ENCODE measurements around the gene THAP4. TPM values are rescaled to one million over a fixed set of nuclear protein-coding genes. Genes with fewer than 3 reads are reported as not detected.

Gene THAP4
- polyA plus RNA-seq, 4 donors = 35.4 to 101 (median 71.5) TPM

DNA sequence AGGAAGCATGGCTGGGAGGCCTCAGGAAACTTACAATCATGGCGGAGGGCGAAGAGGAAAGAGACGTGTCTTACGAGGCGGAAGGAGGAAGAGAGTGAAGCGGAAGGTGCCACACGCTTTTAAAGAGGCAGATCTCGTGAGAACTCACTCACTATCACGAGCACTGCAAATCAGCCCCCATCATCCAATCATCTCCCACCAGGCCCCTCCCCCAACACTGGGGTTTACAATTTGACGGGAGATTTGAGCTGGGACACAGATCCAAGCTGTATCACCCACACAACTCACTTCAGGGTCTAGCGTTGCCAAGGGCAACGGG, 83.5 kb downstream of the THAP4 start:
- Histone ChIP-seq H3K36me3 (ENCODE audit: control insufficient read depth in 3 of 3, insufficient read depth in 2 of 3, low read depth in 1 of 3, low read length in 3 of 3) (no peaks in the 10 kb centered on the region), H3K9me3 (ENCODE audit: control insufficient read depth in 2 of 2, insufficient read depth in 1 of 2, low read depth in 1 of 2, low read length in 1 of 2) (peaks cover 0 to 11% of the 10 kb centered on the region in 2 donors), H3K27me3 (ENCODE audit: control insufficient read depth in 3 of 3, insufficient read depth in 3 of 3, low read length in 3 of 3) (peaks cover 0 to 26% (median 3%) of the 10 kb centered on the region in 3 donors), H3K27ac (ENCODE audit: low read depth in 1 of 3, low read length in 2 of 3) (no peak overlapping the region), H3K4me3 (ENCODE audit: low read depth in 1 of 3, low read length in 3 of 3) (no peak overlapping the region), H3K4me1 (ENCODE audit: control insufficient read depth in 3 of 3, insufficient read depth in 2 of 3, low read depth in 1 of 3, low read length in 2 of 3) (peaks cover 0 to 10% (median 0%) of the 10 kb centered on the region in 3 donors)
- DNase-seq (no peak), FAIRE-seq (no peak)
- WGBS, 3 donors = 70 to 82% (median 79%) methylated on average over 12 of the region's 12 CpGs

DNA sequence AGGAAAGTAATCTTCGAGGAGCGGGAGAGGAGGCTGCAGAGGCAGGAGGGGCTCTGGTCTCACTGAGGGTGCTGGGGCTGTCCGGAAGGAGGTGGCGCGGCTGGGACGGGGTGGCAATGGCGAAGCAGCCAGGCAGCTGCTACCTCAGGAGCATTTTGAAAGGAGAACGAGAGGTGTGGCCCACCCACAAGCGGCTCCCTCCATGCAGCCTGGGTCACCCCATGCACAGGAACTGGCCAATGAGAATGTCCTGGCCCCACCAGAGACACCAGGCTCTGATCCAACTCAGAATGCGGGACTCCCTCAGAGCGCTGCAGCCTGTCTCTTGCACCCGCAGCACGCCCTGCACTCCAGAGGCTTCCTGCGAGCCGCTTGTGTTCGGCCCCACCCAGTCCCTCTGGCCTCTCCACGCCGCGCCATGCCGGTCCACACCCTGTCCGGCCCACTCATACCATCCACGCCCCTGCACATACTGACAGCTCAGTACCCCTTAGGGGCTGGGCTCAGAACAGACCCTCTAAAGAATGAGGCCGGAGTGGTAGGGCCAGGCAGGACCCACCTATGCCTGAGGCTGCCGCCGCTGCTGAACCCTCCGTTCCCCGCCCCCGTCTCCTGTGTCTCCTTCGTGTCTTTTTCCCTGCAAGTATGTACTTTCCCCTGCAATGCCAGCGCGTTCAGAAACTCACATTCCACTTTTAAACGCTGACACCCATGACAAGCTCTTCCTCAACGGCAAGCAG, 84.8 kb downstream of the THAP4 start:
- WGBS, 3 donors = 66 to 75% (median 68%) methylated on average over 32 to 33 of the region's 33 CpGs
- Histone ChIP-seq H3K9me3 (ENCODE audit: control insufficient read depth in 2 of 2, insufficient read depth in 1 of 2, low read depth in 1 of 2, low read length in 1 of 2) (peaks cover 0 to 9% of the 10 kb centered on the region in 2 donors), H3K27ac (ENCODE audit: low read depth in 1 of 3, low read length in 2 of 3) (no peak overlapping the region), H3K36me3 (ENCODE audit: control insufficient read depth in 3 of 3, insufficient read depth in 2 of 3, low read depth in 1 of 3, low read length in 3 of 3) (no peaks in the 10 kb centered on the region), H3K4me3 (ENCODE audit: low read depth in 1 of 3, low read length in 3 of 3) (no peak overlapping the region), H3K4me1 (ENCODE audit: control insufficient read depth in 3 of 3, insufficient read depth in 2 of 3, low read depth in 1 of 3, low read length in 2 of 3) (peaks cover 0 to 12% (median 0%) of the 10 kb centered on the region in 3 donors), H3K27me3 (ENCODE audit: control insufficient read depth in 3 of 3, insufficient read depth in 3 of 3, low read length in 3 of 3) (peaks cover 0 to 28% (median 5%) of the 10 kb centered on the region in 3 donors)
- no peak for DNase-seq
- no peak for FAIRE-seq

DNA sequence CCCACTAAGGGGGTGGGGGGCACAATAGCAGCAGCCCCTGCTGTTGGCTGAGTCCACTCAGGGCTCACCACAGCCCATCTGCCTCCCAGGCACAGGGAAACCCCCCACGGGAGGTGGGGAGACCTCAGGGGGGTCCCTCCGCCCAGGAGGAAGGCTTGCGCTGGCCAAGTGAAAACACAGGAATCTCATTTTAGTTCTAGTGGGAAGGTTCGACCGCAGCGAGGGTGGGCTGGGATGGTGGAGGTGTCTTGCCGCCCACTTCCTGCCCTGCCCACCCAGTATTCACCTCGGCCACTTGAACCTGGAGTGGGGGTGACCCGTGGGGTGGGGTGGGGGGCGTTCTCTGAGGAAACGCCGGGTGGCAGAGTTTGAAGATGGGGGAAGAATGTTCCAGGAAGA, 85.4 kb downstream of the THAP4 start:
- Histone ChIP-seq H3K9me3 (ENCODE audit: control insufficient read depth in 2 of 2, insufficient read depth in 1 of 2, low read depth in 1 of 2, low read length in 1 of 2) (peaks cover 0 to 9% of the 10 kb centered on the region in 2 donors), H3K36me3 (ENCODE audit: control insufficient read depth in 3 of 3, insufficient read depth in 2 of 3, low read depth in 1 of 3, low read length in 3 of 3) (no peaks in the 10 kb centered on the region), H3K27ac (ENCODE audit: low read depth in 1 of 3, low read length in 2 of 3) (no peak overlapping the region), H3K4me3 (ENCODE audit: low read depth in 1 of 3, low read length in 3 of 3) (no peak overlapping the region), H3K4me1 (ENCODE audit: control insufficient read depth in 3 of 3, insufficient read depth in 2 of 3, low read depth in 1 of 3, low read length in 2 of 3) (peaks cover 0 to 17% (median 0%) of the 10 kb centered on the region in 3 donors), H3K27me3 (ENCODE audit: control insufficient read depth in 3 of 3, insufficient read depth in 3 of 3, low read length in 3 of 3) (peaks cover 0 to 33% (median 5%) of the 10 kb centered on the region in 3 donors)
- 59 to 65% (median 63%) methylated on average over 11 to 12 of the region's 12 CpGs for WGBS, 3 donors
- DNase-seq (no peak), FAIRE-seq (no peak)

DNA sequence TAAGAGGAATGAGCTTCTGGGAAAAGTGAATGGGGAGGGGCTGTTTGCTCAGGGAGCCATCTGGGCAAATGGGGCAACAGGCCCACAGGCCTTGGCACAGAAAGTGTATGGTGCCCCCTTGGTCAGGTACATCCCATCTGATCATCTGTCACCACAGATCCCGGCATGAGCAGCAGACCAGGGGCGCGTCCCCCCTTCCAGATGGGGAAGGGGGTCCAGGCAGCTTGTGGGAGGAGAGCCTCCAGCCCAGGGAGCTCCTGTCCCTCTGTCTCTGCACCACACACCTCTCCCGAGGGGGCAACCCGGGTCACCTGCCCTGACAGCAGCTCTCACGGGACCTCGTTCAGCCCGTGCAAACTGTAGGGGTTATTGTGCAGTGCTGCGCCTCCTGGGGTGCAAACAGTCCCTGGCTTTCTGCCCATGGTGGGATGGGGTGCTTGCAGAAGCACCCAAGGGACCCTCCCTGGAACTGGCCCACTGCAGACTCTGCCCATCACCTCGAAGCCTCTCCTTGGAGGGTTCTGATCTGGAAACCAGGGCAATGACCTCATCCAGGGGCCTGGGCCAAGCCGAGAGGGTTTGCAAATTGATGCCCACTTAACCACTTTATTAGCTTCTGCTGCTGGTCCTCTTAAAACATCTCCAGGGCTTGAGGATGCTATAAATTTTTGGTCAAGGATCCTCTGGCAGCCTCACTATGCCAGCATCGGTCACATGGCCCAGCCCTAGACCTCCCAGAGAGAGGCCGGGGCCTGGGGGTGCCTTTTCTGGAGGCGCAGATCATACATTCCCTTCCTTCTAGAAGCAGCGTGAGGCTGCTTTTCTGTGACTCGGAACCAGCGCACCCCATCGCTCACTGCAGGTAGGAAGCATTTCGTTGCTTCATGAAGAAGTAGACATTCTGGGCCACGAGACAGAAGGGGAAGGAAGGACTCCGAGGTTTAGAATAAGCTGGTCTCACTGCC, 86.1 kb downstream of the THAP4 start:
- no peak overlapping the region for H3K27ac ChIP-seq (ENCODE audit: low read depth in 1 of 3, low read length in 2 of 3)
- H3K4me1 ChIP-seq (ENCODE audit: control insufficient read depth in 3 of 3, insufficient read depth in 2 of 3, low read depth in 1 of 3, low read length in 2 of 3) = peaks cover 0 to 17% (median 0%) of the 10 kb centered on the region in 3 donors
- no peak for FAIRE-seq
- no peak overlapping the region for H3K4me3 ChIP-seq (ENCODE audit: low read depth in 1 of 3, low read length in 3 of 3)
- WGBS, 3 donors = 66 to 74% (median 73%) methylated on average over 21 of the region's 21 CpGs
- no peaks in the 10 kb centered on the region for H3K36me3 ChIP-seq (ENCODE audit: control insufficient read depth in 3 of 3, insufficient read depth in 2 of 3, low read depth in 1 of 3, low read length in 3 of 3)
- peaks cover 0 to 33% (median 5%) of the 10 kb centered on the region in 3 donors for H3K27me3 ChIP-seq (ENCODE audit: control insufficient read depth in 3 of 3, insufficient read depth in 3 of 3, low read length in 3 of 3)
- DNase-seq = no peak
- H3K9me3 ChIP-seq (ENCODE audit: control insufficient read depth in 2 of 2, insufficient read depth in 1 of 2, low read depth in 1 of 2, low read length in 1 of 2) = peaks cover 0 to 3% of the 10 kb centered on the region in 2 donors

DNA sequence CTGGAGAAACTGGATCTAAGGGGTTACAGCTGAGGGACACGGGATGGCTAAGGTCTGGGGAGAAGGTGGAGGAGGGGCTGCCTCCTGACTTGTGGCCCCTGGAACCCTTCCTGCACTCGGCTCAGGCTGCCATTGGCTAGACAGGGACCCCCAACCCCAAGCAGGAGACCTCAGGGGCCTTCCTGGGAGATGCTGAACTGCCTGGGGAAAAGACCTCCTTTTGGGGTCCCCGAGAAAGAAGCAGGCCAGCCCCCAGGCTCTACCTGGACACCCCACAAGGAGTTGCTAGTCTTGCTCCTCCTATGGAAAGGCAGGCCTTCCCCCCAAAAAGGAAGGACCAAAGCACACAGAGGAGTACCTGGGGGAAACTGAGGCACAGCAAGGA, 88.5 kb downstream of the THAP4 start:
- WGBS, 3 donors = 49 to 79% (median 62%) methylated on average over 3 of the region's 3 CpGs
- Histone ChIP-seq H3K9me3 (ENCODE audit: control insufficient read depth in 2 of 2, insufficient read depth in 1 of 2, low read depth in 1 of 2, low read length in 1 of 2) (no peaks in the 10 kb centered on the region), H3K27ac (ENCODE audit: low read depth in 1 of 3, low read length in 2 of 3) (no peak overlapping the region), H3K4me1 (ENCODE audit: control insufficient read depth in 3 of 3, insufficient read depth in 2 of 3, low read depth in 1 of 3, low read length in 2 of 3) (peaks cover 0 to 17% (median 0%) of the 10 kb centered on the region in 3 donors), H3K36me3 (ENCODE audit: control insufficient read depth in 3 of 3, insufficient read depth in 2 of 3, low read depth in 1 of 3, low read length in 3 of 3) (no peaks in the 10 kb centered on the region), H3K4me3 (ENCODE audit: low read depth in 1 of 3, low read length in 3 of 3) (no peak overlapping the region), H3K27me3 (ENCODE audit: control insufficient read depth in 3 of 3, insufficient read depth in 3 of 3, low read length in 3 of 3) (peaks cover 0 to 27% (median 5%) of the 10 kb centered on the region in 3 donors)
- no peak for FAIRE-seq
- no peak for DNase-seq

DNA sequence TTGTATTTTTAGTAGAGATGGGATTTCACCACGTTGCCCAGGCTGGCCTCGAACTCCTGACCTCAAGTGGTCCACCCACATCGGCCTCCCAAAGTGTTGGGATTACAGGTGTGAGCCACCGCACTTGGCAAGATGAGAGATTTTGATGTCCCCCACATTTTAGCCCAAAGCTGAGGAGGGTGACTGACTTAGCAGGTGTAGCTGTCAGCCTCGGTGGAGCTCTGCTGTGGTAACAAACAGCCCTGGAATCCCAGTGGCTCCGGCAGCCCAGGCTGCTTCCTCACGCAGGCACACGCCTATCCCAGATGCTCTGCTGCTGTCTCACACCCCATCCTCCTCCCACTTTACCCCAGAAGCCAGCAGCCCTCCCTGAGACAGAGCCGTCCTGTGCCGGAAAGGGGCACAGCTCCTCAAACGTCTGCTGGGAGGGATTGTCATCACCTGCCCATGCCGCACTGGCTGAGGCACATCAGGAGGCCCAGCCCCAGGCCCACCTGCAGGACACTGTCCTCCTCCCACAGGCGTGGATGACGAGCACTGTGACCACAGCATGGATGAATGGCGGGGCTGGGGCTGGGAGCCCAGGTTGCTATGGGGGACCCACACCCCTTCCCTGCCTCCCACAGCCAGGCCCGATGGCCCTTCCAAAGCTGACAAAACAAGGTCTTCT, 89.0 kb downstream of the THAP4 start:
- Histone ChIP-seq H3K4me1 (ENCODE audit: control insufficient read depth in 3 of 3, insufficient read depth in 2 of 3, low read depth in 1 of 3, low read length in 2 of 3) (peaks cover 0 to 17% (median 0%) of the 10 kb centered on the region in 3 donors), H3K36me3 (ENCODE audit: control insufficient read depth in 3 of 3, insufficient read depth in 2 of 3, low read depth in 1 of 3, low read length in 3 of 3) (no peaks in the 10 kb centered on the region), H3K9me3 (ENCODE audit: control insufficient read depth in 2 of 2, insufficient read depth in 1 of 2, low read depth in 1 of 2, low read length in 1 of 2) (no peaks in the 10 kb centered on the region), H3K4me3 (ENCODE audit: low read depth in 1 of 3, low read length in 3 of 3) (no peak overlapping the region), H3K27me3 (ENCODE audit: control insufficient read depth in 3 of 3, insufficient read depth in 3 of 3, low read length in 3 of 3) (peaks cover 0 to 29% (median 5%) of the 10 kb centered on the region in 3 donors), H3K27ac (ENCODE audit: low read depth in 1 of 3, low read length in 2 of 3) (no peak overlapping the region)
- WGBS, 3 donors = 76 to 86% (median 84%) methylated on average over 15 to 16 of the region's 16 CpGs
- no peak for DNase-seq
- no peak for FAIRE-seq

DNA sequence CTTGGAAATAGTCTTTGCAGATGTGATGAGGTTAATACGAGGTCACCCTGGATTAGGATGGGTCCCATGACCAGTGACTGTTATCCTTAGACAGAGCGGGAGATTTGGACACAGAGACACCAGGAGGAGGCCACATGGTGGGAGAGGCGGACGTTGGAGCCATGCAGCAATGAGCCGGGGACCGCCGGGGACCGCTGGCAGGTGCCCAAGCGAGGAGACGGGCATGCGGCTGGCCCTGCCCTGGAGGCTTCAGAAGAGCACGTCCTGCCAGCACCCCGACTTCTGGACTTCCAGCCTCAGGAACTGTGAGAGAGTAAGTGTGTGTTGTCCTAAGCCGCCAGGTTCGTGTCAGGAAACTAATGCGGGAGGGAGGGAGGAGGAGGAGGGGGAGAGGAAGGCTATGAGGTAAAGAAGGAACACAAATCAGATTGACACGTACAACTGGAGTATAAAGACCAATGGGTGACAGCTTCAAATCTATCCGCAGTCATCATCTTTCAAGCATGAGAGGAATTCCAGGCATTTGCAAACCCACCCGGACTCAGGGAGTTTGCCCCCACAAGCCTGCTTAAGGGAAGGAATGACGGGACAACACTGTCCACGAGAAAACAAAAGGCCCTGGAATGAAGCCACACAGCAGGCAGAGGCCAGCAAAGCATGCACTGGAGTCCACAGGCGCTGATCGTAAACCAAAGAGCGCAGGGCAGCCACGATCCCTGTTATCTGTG, 90.0 kb downstream of the THAP4 start:
- Histone ChIP-seq H3K36me3 (ENCODE audit: control insufficient read depth in 3 of 3, insufficient read depth in 2 of 3, low read depth in 1 of 3, low read length in 3 of 3) (no peaks in the 10 kb centered on the region), H3K4me3 (ENCODE audit: low read depth in 1 of 3, low read length in 3 of 3) (no peak overlapping the region), H3K27ac (ENCODE audit: low read depth in 1 of 3, low read length in 2 of 3) (no peak overlapping the region), H3K27me3 (ENCODE audit: control insufficient read depth in 3 of 3, insufficient read depth in 3 of 3, low read length in 3 of 3) (peaks cover 0 to 39% (median 5%) of the 10 kb centered on the region in 3 donors), H3K9me3 (ENCODE audit: control insufficient read depth in 2 of 2, insufficient read depth in 1 of 2, low read depth in 1 of 2, low read length in 1 of 2) (no peaks in the 10 kb centered on the region), H3K4me1 (ENCODE audit: control insufficient read depth in 3 of 3, insufficient read depth in 2 of 3, low read depth in 1 of 3, low read length in 2 of 3) (peaks cover 0 to 17% (median 0%) of the 10 kb centered on the region in 3 donors)
- 30 to 34% (median 34%) methylated on average over 25 of the region's 25 CpGs for WGBS, 3 donors
- DNase-seq = no peak
- FAIRE-seq = no peak
